HepG2 (cell line): ENCODE results near the gene CD4. TPM values are rescaled to one million over a fixed set of nuclear protein-coding genes. Genes with fewer than 3 reads are reported as not detected.

Source experiments
- ATRX ChIP-seq: sonication (generic); formaldehyde crosslinking; IDR thresholded peaks from 2 replicates; pipeline ENCODE4 v1.4.0; 2020; ENCODE audit warnings: missing genetic modification reagents, borderline replicate concordance
- FOXA1 ChIP-seq, 2 experiments: fragments of 450-650 bp in 1 of 2; sonication (generic) in 1 of 2; formaldehyde crosslinking in 1 of 2; IDR thresholded peaks; 2 replicates each; pipeline versions ENCODE4 v1.4.0 to v1.6.1; 2016 to 2020; ENCODE audit warnings: missing genetic modification reagents in 1 of 2
- MXI1 ChIP-seq: IDR thresholded peaks from 3 replicates; pipeline ENCODE4 v1.6.1; 2012; ENCODE audit warnings: low read depth, low read length, inconsistent platforms, borderline replicate concordance
- PCBP1 ChIP-seq: fragments of 200-400 bp; formaldehyde crosslinking; IDR thresholded peaks from 2 replicates; pipeline ENCODE4 v1.6.1; 2017; ENCODE audit warnings: mild to moderate bottlenecking, low read depth, low read length, borderline replicate concordance
- STAT5B ChIP-seq: sonication (generic); formaldehyde crosslinking; IDR thresholded peaks from 2 replicates; pipeline ENCODE4 v1.4.0; 2020; ENCODE audit warnings: missing genetic modification reagents
- TRIM24 ChIP-seq: sonication (generic); formaldehyde crosslinking; IDR thresholded peaks from 2 replicates; pipeline ENCODE4 v1.8.0; 2022; ENCODE audit warnings: mild to moderate bottlenecking, missing genetic modification reagents
- ZBTB21 ChIP-seq: sonication (generic); formaldehyde crosslinking; IDR thresholded peaks from 2 replicates; pipeline ENCODE4 v1.4.0; 2020; ENCODE audit warnings: missing genetic modification reagents
- ZNF282 ChIP-seq: fragments of 450-650 bp; IDR thresholded peaks from 2 replicates; pipeline ENCODE4 v1.6.1; 2018; ENCODE audit not compliant: partially characterized antibody
- ZNF367 ChIP-seq: sonication (generic); formaldehyde crosslinking; IDR thresholded peaks from 2 replicates; pipeline ENCODE4 v1.4.0; 2020; ENCODE audit warnings: missing genetic modification reagents, borderline replicate concordance
- ZNF441 ChIP-seq: sonication (generic); formaldehyde crosslinking; IDR thresholded peaks from 2 replicates; pipeline ENCODE4 v1.7.0; 2021; ENCODE audit warnings: missing genetic modification reagents, borderline replicate concordance
- ZNF850 ChIP-seq: sonication (generic); formaldehyde crosslinking; conservative IDR thresholded peaks from 2 replicates; pipeline ENCODE4 v1.9.0; 2021; ENCODE audit warnings: mild to moderate bottlenecking, missing genetic modification reagents
- polyA plus RNA-seq, 8 experiments: library from polyadenylated mRNA; depleted of rRNA in 3 of 8; stranded (reverse) in 7 of 8; unstranded in 1 of 8; fragments of >200 nt; fragmentation: Illumina TruSeq in 4 of 8; extraction: Trizol in 4 of 8; gene quantifications; 2 replicates each; pipeline versions ENCODE4 v1.2.1 to v1.2.3, GENCODE V29; 2011 to 2016; ENCODE audit warnings: low read depth in 4 of 8, missing spikeins in 1 of 8, mixed read lengths in 1 of 8; ENCODE audit not compliant: insufficient read depth in 1 of 8
- total RNA-seq, 5 experiments: library from RNA; depleted of rRNA; stranded (reverse); fragments of >200 nt; fragmentation: Illumina TruSeq; extraction: Trizol; gene quantifications; 2 replicates each; pipeline ENCODE4 v1.2.3, GENCODE V29; 2016; ENCODE audit warnings: low read depth in 1 of 5
- TF ChIP-seq, protein P1 (sequence below): sonication (generic); formaldehyde crosslinking; IDR thresholded peaks from 2 replicates; pipeline ENCODE4 v1.4.0; 2020; ENCODE audit warnings: missing genetic modification reagents, borderline replicate concordance
- TF ChIP-seq, protein P2 (sequence below): sonication (generic); formaldehyde crosslinking; IDR thresholded peaks from 2 replicates; pipeline ENCODE4 v1.4.0; 2020; ENCODE audit warnings: missing genetic modification reagents, borderline replicate concordance
- TF ChIP-seq, protein P3 (sequence below): IDR thresholded peaks from 2 replicates; pipeline ENCODE4 v1.6.1; 2016; ENCODE audit warnings: low read depth
- TF ChIP-seq, protein P4 (sequence below): sonication (generic); formaldehyde crosslinking; conservative IDR thresholded peaks from 2 replicates; pipeline ENCODE4 v1.8.0; 2022; ENCODE audit warnings: mild to moderate bottlenecking, moderate library complexity, missing genetic modification reagents
- TF ChIP-seq, protein P5 (sequence below): IDR thresholded peaks from 2 replicates; pipeline ENCODE4 v1.6.1; 2016; ENCODE audit warnings: mild to moderate bottlenecking, missing biosample characterization, missing genetic modification reagents
- TF ChIP-seq, protein P6 (sequence below): IDR thresholded peaks from 2 replicates; pipeline ENCODE4 v1.6.1; 2016; ENCODE audit warnings: missing genetic modification reagents, missing compliant biosample characterization

The CD4 gene
- total and polyA plus RNA-seq, 2 of the 13 experiments (the other 11 are each of a cell fraction or from before 2014, with no cell fraction given), result 0.07 to 0.95 TPM

DNA sequence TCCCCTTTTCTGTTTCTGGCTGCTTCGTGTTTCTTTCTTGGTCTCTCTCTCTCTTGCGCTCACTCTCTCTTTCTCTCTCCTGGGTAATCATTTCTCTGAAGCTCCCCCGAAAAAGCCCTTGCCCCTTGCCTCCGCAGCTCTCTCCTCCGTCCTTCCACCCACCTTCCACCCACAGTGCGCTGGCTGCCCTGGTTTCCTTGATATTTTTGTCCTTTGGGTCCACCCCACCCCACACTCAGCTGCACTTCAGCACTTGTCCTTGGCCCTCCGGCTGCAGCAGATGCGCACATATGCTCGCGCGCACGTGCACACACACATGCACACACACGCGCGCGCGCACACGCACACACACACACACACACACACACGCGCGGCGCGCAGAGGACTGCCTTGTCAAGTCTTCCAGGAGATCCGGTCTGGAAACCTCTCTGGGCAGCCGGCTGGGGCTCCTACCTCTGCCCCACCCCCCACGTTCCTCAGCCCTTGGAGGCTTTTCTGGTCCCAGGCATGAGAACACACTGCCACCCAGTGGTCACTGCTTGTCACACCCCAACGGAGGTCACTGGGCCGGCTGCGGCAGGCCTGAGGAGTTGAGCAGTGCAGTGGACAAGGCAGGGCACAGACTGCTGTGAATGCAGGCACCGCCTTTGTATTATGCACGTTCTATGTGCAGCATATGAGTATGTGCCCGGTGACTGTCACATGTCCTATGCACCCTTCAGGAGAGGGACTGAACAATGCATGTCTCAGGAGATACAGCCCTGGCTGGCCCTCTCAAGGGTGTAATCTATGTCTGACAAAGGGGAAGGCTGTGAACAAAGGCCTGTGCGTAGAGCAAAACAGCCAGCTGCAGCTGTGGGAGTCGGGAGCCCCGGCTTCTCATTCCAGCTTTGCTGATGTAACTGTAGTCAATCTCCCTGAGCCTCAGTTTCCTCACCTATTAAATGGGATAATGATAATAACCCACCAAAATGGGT, 10.5 kb upstream of the CD4 start (continued):
- TF ChIP-seq, protein P1, sequence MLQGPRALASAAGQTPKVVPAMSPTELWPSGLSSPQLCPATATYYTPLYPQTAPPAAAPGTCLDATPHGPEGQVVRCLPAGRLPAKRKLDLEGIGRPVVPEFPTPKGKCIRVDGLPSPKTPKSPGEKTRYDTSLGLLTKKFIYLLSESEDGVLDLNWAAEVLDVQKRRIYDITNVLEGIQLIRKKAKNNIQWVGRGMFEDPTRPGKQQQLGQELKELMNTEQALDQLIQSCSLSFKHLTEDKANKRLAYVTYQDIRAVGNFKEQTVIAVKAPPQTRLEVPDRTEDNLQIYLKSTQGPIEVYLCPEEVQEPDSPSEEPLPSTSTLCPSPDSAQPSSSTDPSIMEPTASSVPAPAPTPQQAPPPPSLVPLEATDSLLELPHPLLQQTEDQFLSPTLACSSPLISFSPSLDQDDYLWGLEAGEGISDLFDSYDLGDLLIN (CRISPR knock-in tag), result no peak
- TF ChIP-seq ZNF367 (no peak), ZNF441 (no peak; the same call in 1 of the 2 replicates), ATRX (CRISPR knock-in tag) (no peak), STAT5B (CRISPR knock-in tag) (no peak), ZNF850 (CRISPR knock-in tag) (no peak), TRIM24 (CRISPR knock-in tag) (no peak), ZBTB21 (CRISPR knock-in tag) (no peak), MXI1 (0 out of 3 replicates have a peak, but pooled peaks have one; percentile 35), PCBP1 (0 out of 2 replicates have a peak, but pooled peaks have one; percentile 52), ZNF282 (no peak), FOXA1 (IDR thresholded peaks at IDR 0.05) (no peak), FOXA1 (CRISPR knock-in tag; IDR thresholded peaks at IDR 0.05) (no peak)
- TF ChIP-seq, protein P2, sequence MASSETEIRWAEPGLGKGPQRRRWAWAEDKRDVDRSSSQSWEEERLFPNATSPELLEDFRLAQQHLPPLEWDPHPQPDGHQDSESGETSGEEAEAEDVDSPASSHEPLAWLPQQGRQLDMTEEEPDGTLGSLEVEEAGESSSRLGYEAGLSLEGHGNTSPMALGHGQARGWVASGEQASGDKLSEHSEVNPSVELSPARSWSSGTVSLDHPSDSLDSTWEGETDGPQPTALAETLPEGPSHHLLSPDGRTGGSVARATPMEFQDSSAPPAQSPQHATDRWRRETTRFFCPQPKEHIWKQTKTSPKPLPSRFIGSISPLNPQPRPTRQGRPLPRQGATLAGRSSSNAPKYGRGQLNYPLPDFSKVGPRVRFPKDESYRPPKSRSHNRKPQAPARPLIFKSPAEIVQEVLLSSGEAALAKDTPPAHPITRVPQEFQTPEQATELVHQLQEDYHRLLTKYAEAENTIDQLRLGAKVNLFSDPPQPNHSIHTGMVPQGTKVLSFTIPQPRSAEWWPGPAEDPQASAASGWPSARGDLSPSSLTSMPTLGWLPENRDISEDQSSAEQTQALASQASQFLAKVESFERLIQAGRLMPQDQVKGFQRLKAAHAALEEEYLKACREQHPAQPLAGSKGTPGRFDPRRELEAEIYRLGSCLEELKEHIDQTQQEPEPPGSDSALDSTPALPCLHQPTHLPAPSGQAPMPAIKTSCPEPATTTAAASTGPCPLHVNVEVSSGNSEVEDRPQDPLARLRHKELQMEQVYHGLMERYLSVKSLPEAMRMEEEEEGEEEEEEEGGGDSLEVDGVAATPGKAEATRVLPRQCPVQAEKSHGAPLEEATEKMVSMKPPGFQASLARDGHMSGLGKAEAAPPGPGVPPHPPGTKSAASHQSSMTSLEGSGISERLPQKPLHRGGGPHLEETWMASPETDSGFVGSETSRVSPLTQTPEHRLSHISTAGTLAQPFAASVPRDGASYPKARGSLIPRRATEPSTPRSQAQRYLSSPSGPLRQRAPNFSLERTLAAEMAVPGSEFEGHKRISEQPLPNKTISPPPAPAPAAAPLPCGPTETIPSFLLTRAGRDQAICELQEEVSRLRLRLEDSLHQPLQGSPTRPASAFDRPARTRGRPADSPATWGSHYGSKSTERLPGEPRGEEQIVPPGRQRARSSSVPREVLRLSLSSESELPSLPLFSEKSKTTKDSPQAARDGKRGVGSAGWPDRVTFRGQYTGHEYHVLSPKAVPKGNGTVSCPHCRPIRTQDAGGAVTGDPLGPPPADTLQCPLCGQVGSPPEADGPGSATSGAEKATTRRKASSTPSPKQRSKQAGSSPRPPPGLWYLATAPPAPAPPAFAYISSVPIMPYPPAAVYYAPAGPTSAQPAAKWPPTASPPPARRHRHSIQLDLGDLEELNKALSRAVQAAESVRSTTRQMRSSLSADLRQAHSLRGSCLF (CRISPR knock-in tag), result no peak
- TF ChIP-seq, protein P3, sequence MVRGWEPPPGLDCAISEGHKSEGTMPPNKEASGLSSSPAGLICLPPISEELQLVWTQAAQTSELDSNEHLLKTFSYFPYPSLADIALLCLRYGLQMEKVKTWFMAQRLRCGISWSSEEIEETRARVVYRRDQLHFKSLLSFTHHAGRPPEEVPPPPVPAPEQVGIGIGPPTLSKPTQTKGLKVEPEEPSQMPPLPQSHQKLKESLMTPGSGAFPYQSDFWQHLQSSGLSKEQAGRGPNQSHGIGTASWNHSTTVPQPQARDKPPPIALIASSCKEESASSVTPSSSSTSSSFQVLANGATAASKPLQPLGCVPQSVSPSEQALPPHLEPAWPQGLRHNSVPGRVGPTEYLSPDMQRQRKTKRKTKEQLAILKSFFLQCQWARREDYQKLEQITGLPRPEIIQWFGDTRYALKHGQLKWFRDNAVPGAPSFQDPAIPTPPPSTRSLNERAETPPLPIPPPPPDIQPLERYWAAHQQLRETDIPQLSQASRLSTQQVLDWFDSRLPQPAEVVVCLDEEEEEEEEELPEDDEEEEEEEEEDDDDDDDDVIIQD (CRISPR knock-in tag), result peak; percentile 61; the same call in 1 of the 2 replicates
- TF ChIP-seq, protein P4, sequence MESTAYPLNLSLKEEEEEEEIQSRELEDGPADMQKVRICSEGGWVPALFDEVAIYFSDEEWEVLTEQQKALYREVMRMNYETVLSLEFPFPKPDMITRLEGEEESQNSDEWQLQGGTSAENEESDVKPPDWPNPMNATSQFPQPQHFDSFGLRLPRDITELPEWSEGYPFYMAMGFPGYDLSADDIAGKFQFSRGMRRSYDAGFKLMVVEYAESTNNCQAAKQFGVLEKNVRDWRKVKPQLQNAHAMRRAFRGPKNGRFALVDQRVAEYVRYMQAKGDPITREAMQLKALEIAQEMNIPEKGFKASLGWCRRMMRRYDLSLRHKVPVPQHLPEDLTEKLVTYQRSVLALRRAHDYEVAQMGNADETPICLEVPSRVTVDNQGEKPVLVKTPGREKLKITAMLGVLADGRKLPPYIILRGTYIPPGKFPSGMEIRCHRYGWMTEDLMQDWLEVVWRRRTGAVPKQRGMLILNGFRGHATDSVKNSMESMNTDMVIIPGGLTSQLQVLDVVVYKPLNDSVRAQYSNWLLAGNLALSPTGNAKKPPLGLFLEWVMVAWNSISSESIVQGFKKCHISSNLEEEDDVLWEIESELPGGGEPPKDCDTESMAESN (CRISPR knock-in tag), result peak; percentile 49; the same call in 1 of the 2 replicates
- TF ChIP-seq, protein P5, sequence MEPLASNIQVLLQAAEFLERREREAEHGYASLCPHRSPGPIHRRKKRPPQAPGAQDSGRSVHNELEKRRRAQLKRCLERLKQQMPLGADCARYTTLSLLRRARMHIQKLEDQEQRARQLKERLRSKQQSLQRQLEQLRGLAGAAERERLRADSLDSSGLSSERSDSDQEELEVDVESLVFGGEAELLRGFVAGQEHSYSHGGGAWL, result peak; percentile 68; the same call in 1 of the 2 replicates
- TF ChIP-seq, protein P6, sequence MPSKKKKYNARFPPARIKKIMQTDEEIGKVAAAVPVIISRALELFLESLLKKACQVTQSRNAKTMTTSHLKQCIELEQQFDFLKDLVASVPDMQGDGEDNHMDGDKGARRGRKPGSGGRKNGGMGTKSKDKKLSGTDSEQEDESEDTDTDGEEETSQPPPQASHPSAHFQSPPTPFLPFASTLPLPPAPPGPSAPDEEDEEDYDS (CRISPR knock-in tag), result peak; percentile 46; the same call in 1 of the 2 replicates
